SK-N-SH (cell line): ENCODE data around the gene TRIM42. TPM values are rescaled to one million over a fixed set of nuclear protein-coding genes. Genes with fewer than 3 reads are reported as not detected.

Source experiments
- CTCF ChIA-PET: fragments of 300-600, 350-600 bp; formaldehyde crosslinking; extraction: SDS; loops from one replicate; lab custom pipeline; 2021; lab: Yijun Ruan, JAX
- POLR2A ChIA-PET: fragments of 350-600 bp; sonication (Branson Sonifier 250); formaldehyde crosslinking; extraction: SDS; loops from one replicate; lab custom pipeline; 2020; ENCODE audit warnings: antibody characterized with exemption, inconsistent platforms; lab: Yijun Ruan, JAX
- DNase-seq: peaks from one replicate; pipeline ENCODE4 v3.0.0; 2012
- H2AFZ ChIP-seq: fragments of 200-600 bp; sonication (generic); 2 replicates; pipeline ENCODE4 v1.8.1; 2016; ENCODE audit warnings: antibody characterized with exemption, mild to moderate bottlenecking, low read depth
- H3F3A ChIP-seq: fragments of 200-600 bp; sonication (generic); replicated peaks from 2 replicates; pipeline ENCODE3; 2016; ENCODE audit warnings: antibody characterized with exemption, mild to moderate bottlenecking; ENCODE audit not compliant: insufficient read depth
- H3K27ac ChIP-seq, 2 experiments: fragments of 200-500 bp in 1 of 2; fragments of 200-600 bp in 1 of 2; sonication (Bioruptor generic) in 1 of 2; sonication (generic), shearing (Covaris generic) in 1 of 2; 2 replicates each; pipeline versions ENCODE4 v1.5.1 to v1.6.1; 2014 to 2016; ENCODE audit warnings: low read depth in 2 of 2, inconsistent platforms in 1 of 2, low read length in 1 of 2, mild to moderate bottlenecking in 1 of 2, mixed read lengths in 1 of 2
- H3K27me3 ChIP-seq: fragments of 200-600 bp; sonication (generic), shearing (Covaris generic); 2 replicates; pipeline ENCODE4 v1.6.1; 2016; ENCODE audit warnings: mixed run types; ENCODE audit not compliant: insufficient read depth
- H3K36me3 ChIP-seq, 2 experiments: fragments of 200-500 bp in 1 of 2; fragments of 200-600 bp in 1 of 2; sonication (Bioruptor generic) in 1 of 2; sonication (generic) in 1 of 2; replicated peaks in 1 of 2; 2 replicates each; pipeline versions ENCODE3 to v1.5.1; 2014 to 2016; ENCODE audit warnings: low read length in 1 of 2, mild to moderate bottlenecking in 1 of 2; ENCODE audit not compliant: insufficient read depth in 2 of 2, control insufficient read depth in 1 of 2
- H3K4me1 ChIP-seq, 2 experiments: fragments of 200-500 bp in 1 of 2; fragments of 200-600 bp in 1 of 2; sonication (Bioruptor generic) in 1 of 2; sonication (generic), shearing (Covaris generic) in 1 of 2; 2 replicates each; pipeline versions ENCODE4 v1.5.1 to v1.6.1; 2014 to 2016; ENCODE audit warnings: low read depth in 1 of 2, low read length in 1 of 2, mixed run types in 1 of 2; ENCODE audit not compliant: insufficient read depth in 2 of 2, control insufficient read depth in 1 of 2
- H3K4me2 ChIP-seq: fragments of 200-600 bp; sonication (generic), shearing (Covaris generic); 2 replicates; pipeline ENCODE4 v1.6.1; 2017; ENCODE audit warnings: mixed run types
- H3K4me3 ChIP-seq, 2 experiments: fragments of 200-500 bp in 1 of 2; fragments of 200-600 bp in 1 of 2; sonication (Bioruptor generic) in 1 of 2; sonication (generic), shearing (Covaris generic) in 1 of 2; 2 replicates each; pipeline versions ENCODE4 v1.5.1 to v1.8.1; 2014 to 2016; ENCODE audit warnings: low read depth in 2 of 2, inconsistent platforms in 1 of 2, low read length in 1 of 2, mild to moderate bottlenecking in 1 of 2, mixed read lengths in 1 of 2, moderate library complexity in 1 of 2
- H3K79me2 ChIP-seq: fragments of 200-600 bp; sonication (generic); 2 replicates; pipeline ENCODE4 v1.8.1; 2017; ENCODE audit warnings: mild to moderate bottlenecking; ENCODE audit not compliant: insufficient read depth
- H3K9ac ChIP-seq: fragments of 200-600 bp; sonication (generic); 2 replicates; pipeline ENCODE4 v1.6.1; 2017; ENCODE audit warnings: mixed run types
- H3K9me2 ChIP-seq: fragments of 200-600 bp; sonication (generic); 2 replicates; pipeline ENCODE4 v1.6.1; 2017; ENCODE audit warnings: mixed run types
- H3K9me3 ChIP-seq: fragments of 200-600 bp; sonication (generic); 2 replicates; pipeline ENCODE4 v1.6.1; 2017; ENCODE audit warnings: mixed run types, mild to moderate bottlenecking, moderate library complexity
- H4K20me1 ChIP-seq: fragments of 200-600 bp; sonication (generic); 2 replicates; pipeline ENCODE4 v1.6.1; 2017; ENCODE audit warnings: mild to moderate bottlenecking, mixed run types; ENCODE audit not compliant: insufficient read depth
- CHD2 ChIP-seq: fragments of 150-350 bp; IDR thresholded peaks from 2 replicates; pipeline ENCODE4 v1.6.1; 2018; ENCODE audit warnings: low read length; ENCODE audit not compliant: partially characterized antibody
- ELF1 ChIP-seq: IDR thresholded peaks from 2 replicates; pipeline ENCODE4 v1.4.0; 2012
- FOSL2 ChIP-seq: IDR thresholded peaks from 2 replicates; pipeline ENCODE4 v1.4.0; 2012; ENCODE audit warnings: low read depth, mild to moderate bottlenecking, moderate library complexity, borderline replicate concordance
- FOXJ3 ChIP-seq: sonication (generic); formaldehyde crosslinking; IDR thresholded peaks from 2 replicates; pipeline ENCODE4 v1.5.1; 2020; ENCODE audit warnings: mild to moderate bottlenecking, missing genetic modification reagents
- FOXM1 ChIP-seq: IDR thresholded peaks from 2 replicates; pipeline ENCODE4 v1.4.0; 2012; ENCODE audit warnings: low read depth, mild to moderate bottlenecking
- GABPA ChIP-seq: IDR thresholded peaks from 2 replicates; pipeline ENCODE4 v1.4.0; 2012; ENCODE audit warnings: low read depth, mild to moderate bottlenecking
- MEF2A ChIP-seq: IDR thresholded peaks from 2 replicates; pipeline ENCODE4 v1.4.0; 2012; ENCODE audit warnings: low read depth, borderline replicate concordance
- MXI1 ChIP-seq: IDR thresholded peaks from 2 replicates; pipeline ENCODE4 v1.6.1; 2012; ENCODE audit warnings: mild to moderate bottlenecking, low read depth, low read length, improper control_type of control experiment
- NRF1 ChIP-seq: IDR thresholded peaks from 2 replicates; pipeline ENCODE4 v1.6.1; 2012; ENCODE audit warnings: low read depth, mild to moderate bottlenecking, low read length
- POLR2AphosphoS5 ChIP-seq: IDR thresholded peaks from 2 replicates; pipeline ENCODE4 v1.6.1; 2012; ENCODE audit warnings: low read depth, low read length
- REST ChIP-seq: IDR thresholded peaks from 2 replicates; pipeline ENCODE4 v1.6.1; 2012; ENCODE audit warnings: mild to moderate bottlenecking, low read depth, low read length, moderate library complexity
- RFX5 ChIP-seq: IDR thresholded peaks from 2 replicates; pipeline ENCODE4 v1.6.1; 2012; ENCODE audit warnings: mild to moderate bottlenecking, improper control_type of control experiment, low read length
- RXRA ChIP-seq: IDR thresholded peaks from 2 replicates; pipeline ENCODE4 v1.4.0; 2012; ENCODE audit warnings: low read depth, mild to moderate bottlenecking, borderline replicate concordance
- SIN3A ChIP-seq: IDR thresholded peaks from 2 replicates; pipeline ENCODE4 v1.6.1; 2012; ENCODE audit warnings: low read depth, mild to moderate bottlenecking, low read length, moderate library complexity, borderline replicate concordance
- SMC3 ChIP-seq: IDR thresholded peaks from 2 replicates; pipeline ENCODE4 v1.6.1; 2012; ENCODE audit warnings: low read depth, low read length, improper control_type of control experiment
- TCF12 ChIP-seq: IDR thresholded peaks from 2 replicates; pipeline ENCODE4 v1.4.0; 2012
- TEAD4 ChIP-seq: IDR thresholded peaks from 2 replicates; pipeline ENCODE4 v1.4.0; 2012; ENCODE audit warnings: mild to moderate bottlenecking, borderline replicate concordance; ENCODE audit not compliant: insufficient read depth
- USF1 ChIP-seq: IDR thresholded peaks from 2 replicates; pipeline ENCODE4 v1.4.0; 2012; ENCODE audit warnings: low read depth, borderline replicate concordance
- YY1 ChIP-seq: IDR thresholded peaks from 2 replicates; pipeline ENCODE4 v1.4.0; 2012; ENCODE audit warnings: low read depth, mild to moderate bottlenecking
- whole genome bisulfite sequencing: methylation state at CpG from one replicate; pipeline ENCODE4 v1.1.6; 2017; ENCODE audit warnings: low lambda C conversion rate; 5-methylcytosine and 5-hydroxymethylcytosine counted together
- polyA plus RNA-seq, 3 experiments: library from polyadenylated mRNA; depleted of rRNA; stranded (reverse); fragments of >200 nt; gene quantifications; 2 replicates each; pipeline ENCODE4 v1.2.3, GENCODE V29; 2012

TRIM42 gene
- polyA plus RNA-seq, 1 of the 3 experiments (the other 2 are of a cell fraction): not detected

- Histone ChIP-seq H3K9ac (no peak overlapping the region), H3K4me1 (no peaks in the 10 kb centered on the region), H3K9me2 (no peaks in the 10 kb centered on the region), H2AFZ (no peak overlapping the region), H3F3A (no peaks in the 10 kb centered on the region), H3K36me3 (no peaks in the 10 kb centered on the region), H3K4me3 (no peak overlapping the region), H3K79me2 (no peaks in the 10 kb centered on the region), H3K9me3 (no peaks in the 10 kb centered on the region), H3K27ac (no peak overlapping the region), H3K4me2 (no peak overlapping the region), H4K20me1 (no peaks in the 10 kb centered on the region), H3K27me3 (no peaks in the 10 kb centered on the region)
- TF ChIP-seq GABPA: no peak
- no peak for TF ChIP-seq MEF2A
- TF ChIP-seq SIN3A: no peak
- TF ChIP-seq USF1: no peak
- TF ChIP-seq POLR2AphosphoS5: no peak
- ChIA-PET POLR2A (no interaction called here), CTCF (no interaction called here)
- WGBS: 8% methylated on average over 1 of the region's 1 CpG
- DNase-seq: no peak
Measured at GRCh38 chr3:140704733-140705132, 26.9 kb downstream of the TRIM42 start.

- no peak overlapping the region for H3K4me3 ChIP-seq
- H2AFZ ChIP-seq: no peak overlapping the region
- no peaks in the 10 kb centered on the region for H3K4me1 ChIP-seq
- no peak for DNase-seq
- H4K20me1 ChIP-seq: no peaks in the 10 kb centered on the region
- H3K9me3 ChIP-seq: no peaks in the 10 kb centered on the region
- H3K9me2 ChIP-seq: no peaks in the 10 kb centered on the region
- H3F3A ChIP-seq: no peaks in the 10 kb centered on the region
- H3K27ac ChIP-seq: no peak overlapping the region
- H3K79me2 ChIP-seq: no peaks in the 10 kb centered on the region
- ChIA-PET CTCF (no interaction called here), POLR2A (no interaction called here)
- H3K9ac ChIP-seq: no peak overlapping the region
- no peaks in the 10 kb centered on the region for H3K27me3 ChIP-seq
- H3K4me2 ChIP-seq: no peak overlapping the region
- TF ChIP-seq NRF1 (no peak), MEF2A (no peak), YY1 (no peak), TCF12 (no peak), FOXM1 (no peak), CHD2 (no peak), RFX5 (no peak), ELF1 (no peak), MXI1 (no peak), FOXJ3 (CRISPR knock-in tag) (no peak), TEAD4 (no peak), REST (no peak), SMC3 (no peak), FOSL2 (no peak), RXRA (no peak)
- no peaks in the 10 kb centered on the region for H3K36me3 ChIP-seq
Measured at GRCh38 chr3:140705954-140706353, 28.1 kb downstream of the TRIM42 start.
